GM19351 (cell line): Measurements from ENCODE around the gene ORM2.
A peak's percentile ranks its signal among the peaks of the same experiment; 100 is the strongest.
"Not testable (repeated sequence)": the region's sequence is repeated elsewhere in the genome, so short reads cannot be mapped to it uniquely, and the experiment has no call there.

ENCODE experiments used
- ATAC-seq: cut with Tn5 transposase; IDR thresholded peaks from one replicate; pipeline ENCODE4 v1.9.1; 2021; ENCODE audit warnings: mild to moderate bottlenecking, moderate library complexity; ENCODE audit not compliant: unreplicated experiment

The ORM2 gene

DNA sequence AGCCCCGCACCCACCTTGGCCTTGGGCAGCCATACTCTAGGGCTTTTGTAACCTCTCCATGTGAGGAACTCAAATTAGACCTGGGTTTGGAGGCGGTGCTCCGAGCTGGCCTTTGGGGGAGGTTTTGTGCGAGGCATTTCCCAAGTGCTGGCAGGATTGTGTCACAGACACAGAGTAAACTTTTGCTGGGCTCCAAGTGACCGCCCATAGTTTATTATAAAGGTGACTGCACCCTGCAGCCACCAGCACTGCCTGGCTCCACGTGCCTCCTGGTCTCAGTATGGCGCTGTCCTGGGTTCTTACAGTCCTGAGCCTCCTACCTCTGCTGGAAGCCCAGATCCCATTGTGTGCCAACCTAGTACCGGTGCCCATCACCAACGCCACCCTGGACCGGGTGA is at the start of gene ORM2:
Gene ORM2, plus strand, starts transcription at position 245 of the 398 bp plus-strand sequence. Its CDS starts 36 bp downstream, at position 281.
- not testable (repeated sequence) for ATAC-seq

DNA sequence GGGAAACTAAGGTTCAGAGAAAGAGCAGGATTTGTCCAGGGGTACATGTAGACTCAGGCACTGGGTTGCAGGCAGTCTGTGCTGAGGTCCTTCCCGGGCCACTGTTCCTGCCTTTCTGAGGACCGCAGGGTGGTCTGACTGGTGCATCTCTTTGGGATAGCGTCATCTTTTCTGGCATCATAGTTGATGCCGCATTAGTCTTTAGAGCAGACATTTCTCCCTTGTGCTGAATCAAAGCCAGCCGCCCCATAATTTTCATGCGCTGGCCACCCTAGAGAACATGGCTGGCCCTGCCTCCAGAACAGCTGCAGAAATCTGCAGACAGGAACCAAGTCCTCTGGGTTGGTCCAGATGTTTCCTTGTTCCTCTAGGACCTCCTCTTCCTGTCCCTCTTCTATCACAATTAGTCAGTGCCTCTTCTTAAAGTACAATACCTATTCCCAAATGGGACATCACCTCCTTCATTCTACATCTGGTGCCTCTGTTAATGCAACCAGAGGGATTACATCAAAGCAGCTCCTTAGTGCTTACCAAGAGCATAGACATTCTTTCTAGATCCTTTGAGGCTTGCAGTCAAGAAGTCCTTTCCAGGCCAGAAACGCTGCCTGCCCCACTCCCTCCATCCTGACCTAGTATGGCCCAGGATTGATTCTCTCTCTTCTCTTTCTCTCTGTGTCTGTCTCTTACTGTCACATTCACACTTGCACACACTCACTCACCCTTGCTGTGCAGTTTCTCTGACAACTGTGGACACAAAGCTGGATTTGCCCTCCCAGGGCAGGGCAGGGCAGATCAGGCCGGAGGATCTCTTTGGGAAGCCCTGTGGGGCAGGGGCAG is 48.8 kb upstream of the ORM2 start:
- ATAC-seq = no peak

DNA sequence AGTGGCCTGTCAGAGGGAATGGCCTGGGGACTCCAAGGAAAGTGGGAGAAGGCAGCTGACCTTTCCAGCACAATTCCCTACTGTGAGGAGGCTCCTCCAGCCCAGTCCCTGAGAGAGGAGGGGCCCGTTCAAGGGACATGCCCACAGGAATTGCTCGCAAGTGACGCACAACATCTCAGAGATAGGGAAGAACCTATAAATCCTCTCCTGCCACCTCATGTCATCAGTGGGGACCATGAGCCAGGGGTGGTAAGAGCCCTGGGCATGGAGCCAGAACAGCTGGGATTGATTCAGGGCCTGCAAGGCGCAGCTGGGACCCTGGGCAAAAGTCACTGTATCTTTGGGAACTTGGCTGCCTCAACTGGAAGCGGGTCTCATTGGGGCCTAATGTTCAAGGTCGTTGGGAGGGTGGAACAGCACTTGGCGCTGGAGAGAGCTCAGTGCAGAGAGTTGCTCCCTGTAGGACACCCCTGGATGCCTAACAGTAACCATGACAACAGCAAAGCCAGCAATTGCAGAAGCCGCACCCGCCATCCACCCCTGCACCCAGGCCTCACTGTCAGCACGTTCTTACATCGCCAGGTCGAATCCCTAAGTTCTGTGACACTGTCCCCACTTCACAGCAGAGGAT is 48.1 kb upstream of the ORM2 start:
- ATAC-seq = no peak

DNA sequence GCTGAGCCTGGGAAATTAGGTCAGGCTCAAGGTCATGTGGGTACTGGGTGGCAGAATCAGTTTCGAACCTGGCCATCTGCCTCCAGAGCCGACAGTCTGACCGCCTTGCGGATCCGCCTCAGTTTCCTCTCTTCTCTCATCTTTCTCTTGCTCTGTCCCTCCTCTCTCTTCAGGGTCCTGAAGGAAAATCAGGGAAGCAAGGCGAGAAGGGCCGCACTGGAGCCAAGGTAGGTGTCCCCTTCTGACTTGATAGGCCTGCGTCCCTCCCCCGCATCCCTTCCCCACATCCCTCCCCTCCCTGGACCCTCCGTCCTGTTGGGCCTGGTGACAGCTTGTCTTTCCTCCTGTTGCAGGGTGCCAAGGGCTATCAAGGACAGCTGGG is 47.6 kb upstream of the ORM2 start:
- no peak for ATAC-seq

DNA sequence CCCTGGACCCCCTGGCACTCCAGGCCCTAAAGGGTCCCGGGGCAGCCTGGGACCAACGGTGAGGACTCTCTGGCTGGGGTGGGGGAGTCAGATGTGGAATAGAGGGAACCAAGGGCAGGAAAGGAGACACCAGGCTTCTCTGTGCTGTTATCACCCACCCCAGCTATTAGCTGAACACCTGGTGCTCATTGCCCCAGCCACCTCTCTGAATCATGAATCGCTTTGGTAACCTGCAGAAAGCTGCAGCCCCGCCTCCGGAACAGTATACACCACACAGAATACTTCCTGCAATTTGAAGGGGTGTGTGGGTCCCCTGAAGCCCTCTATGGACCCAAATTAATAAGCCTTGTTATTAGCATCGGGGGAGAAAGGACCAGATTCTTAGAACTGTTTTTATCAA is 47.2 kb upstream of the ORM2 start:
- no peak for ATAC-seq

DNA sequence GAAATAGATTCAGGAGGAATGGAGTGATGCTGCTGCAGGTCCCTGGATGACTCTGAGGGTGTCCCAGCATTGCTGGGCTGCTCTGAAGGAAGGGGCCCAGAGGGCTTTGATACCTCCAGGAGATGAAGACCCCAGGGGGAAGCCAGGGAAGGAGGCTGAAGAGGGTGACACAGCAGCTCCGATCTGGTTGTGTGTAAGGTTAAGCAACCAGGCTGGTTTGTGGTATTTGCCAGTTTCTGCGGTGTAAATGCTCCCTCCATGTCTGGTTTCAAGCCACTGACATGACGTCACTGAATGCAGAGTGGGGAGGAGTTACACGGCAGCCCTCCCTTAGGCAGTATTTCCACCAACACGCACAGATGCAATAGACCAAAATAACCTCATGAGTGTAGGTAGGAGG is 46.7 kb upstream of the ORM2 start:
- ATAC-seq = no peak

DNA sequence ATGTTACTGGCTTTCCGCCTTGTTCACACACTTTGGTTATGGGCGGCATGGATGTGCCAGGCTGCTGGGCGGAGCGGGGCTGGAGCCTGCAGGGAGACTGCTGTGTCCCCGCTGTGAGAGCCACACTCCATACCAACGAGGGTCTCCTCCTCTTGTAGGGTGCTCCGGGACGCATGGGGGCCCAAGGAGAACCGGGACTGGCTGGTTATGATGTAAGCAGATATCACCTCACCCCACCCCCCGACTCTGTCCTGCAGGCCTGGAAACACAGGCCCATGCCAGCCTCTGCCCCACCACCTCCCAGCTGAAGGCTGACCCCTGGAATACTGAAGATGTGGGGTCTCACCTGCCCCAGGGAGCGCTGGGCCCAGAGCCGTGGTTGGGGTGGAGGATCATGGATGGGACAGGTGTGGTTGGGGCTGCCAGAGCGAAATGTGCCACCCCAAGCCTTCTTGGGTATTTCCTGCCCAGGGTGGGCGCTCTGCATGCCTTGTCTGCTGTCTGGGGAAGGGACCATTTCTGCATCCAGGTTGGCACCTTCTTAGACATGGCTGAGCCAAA is 46.0 kb upstream of the ORM2 start:
- ATAC-seq = no peak

DNA sequence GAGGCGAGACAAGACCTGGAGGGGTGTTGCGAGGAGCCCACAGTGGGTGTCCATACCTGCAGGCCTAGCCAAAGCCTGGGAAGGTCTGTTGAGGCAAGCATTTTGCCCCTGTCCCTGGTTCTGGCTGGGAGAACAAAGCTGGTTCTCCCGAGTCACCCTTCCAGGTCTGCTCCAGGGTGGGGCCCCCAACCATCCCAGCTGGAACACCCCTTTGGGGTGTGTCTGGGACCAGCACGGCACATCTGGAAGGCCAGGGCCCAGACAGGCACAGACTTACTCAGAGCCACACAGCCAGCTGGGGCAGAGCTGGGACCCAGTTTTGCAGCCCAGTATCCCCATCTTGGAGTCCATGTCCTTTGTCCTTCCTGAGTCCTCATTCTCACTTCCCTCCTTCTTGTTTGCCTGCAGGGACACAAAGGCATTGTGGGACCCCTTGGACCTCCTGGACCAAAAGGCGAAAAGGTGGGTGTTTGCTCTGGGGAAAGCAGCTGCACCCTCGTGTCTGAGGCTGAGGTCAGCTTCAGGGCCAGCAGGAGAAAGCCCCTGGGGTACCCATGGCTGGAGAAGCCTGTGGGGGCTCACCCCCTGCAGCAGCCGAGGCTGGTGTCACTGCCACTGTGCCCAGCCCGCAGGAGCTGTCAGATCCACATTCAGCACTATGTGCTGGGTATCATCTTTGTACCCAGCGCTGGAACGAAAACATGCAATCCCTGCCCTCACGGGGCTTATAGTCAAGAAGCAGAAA is 45.2 kb upstream of the ORM2 start:
- no peak for ATAC-seq

DNA sequence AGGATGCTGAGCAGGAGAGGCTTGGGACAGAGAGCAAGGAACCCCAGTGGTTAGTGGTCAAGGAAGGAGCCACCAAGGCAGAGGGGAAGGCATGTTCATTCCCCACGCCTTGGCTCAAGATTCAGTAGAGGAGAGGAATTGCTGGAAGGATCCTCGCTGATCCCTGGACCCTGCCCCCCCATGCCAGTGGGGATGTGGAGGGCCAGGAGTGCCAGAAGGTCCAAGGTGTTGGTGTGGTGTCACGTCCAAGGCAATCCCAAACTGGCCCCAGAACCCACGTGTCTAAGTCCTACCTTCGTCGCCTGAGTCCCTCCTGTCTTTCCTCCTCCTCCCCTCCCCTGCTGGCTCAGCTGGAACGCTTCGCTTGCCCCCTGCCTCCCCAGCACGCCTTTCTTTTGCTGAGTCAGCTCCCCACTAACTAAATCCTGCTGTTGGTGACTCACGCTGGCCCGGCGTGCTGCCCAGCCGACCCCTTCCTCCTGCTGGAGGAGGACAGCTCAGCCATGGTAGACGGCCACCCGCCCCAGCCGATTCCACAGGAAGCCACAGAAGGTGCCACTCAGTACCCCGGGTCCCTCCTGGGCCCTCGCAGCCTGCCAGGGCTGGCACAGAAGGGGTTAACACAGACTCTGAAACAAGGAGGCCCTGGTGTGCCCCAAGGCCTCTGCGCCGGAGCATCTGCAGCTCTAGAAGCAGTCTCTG is 44.4 kb upstream of the ORM2 start:
- no peak for ATAC-seq

DNA sequence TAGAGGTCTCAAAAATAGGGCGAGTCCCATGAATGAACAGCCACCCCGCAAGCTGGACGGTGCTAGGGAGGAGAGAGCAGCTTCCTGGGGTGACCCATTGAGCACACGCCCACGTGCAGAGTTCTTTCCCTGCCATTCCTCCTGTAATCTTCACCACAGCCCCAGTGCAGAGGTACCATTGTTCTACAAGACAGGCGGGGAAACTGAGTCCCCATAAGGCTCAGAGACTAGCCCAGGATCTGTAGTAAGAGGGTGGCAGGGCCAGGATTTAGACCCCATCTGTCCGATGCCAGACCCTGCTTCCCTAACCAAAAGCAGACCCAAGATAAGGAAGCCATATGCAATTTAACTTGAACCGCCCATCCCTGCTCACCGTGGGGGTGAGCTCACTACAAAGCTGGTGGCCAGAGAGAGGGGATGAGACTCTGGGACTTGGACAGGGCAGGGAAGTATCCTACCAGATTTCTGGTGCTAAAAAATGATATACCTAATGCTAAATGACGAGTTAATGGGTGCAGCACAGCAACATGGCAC is 43.5 kb upstream of the ORM2 start:
- no peak for ATAC-seq

DNA sequence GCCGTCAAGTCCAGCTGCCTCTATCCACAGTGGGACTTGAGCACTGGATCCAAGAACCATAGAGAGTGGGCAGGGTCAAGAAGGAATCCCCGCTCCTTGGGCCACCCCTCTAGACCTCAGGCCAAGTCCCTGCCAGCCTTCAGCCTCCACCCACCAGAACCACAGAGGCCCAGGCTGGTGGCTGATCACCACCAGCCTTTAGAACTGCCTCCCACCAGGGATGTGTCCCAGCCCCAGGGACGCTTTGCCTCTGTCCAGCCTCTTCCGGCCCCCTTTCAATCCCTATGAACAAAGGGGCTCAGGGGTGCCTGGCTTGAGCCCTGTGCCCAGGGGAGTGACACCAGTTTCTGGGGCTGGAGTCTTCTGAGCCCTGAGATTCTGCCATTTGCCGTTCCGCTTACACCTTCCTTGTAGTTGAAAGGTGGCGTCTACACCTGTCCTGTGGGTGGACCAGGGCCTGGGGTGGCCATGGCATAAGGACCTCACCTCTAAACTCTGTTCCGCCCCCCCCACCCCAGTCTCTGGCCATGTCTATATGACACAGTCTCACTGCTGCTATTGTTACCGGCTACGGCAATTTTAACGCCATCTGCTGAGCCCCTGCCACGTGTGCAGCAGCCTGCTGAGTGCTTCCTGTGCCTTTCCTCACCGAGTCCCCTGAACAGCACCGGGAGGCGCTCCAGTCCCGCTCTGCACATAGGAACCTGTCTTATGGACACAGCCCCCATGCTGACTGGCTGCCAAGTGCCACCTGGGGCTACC is 42.5 kb upstream of the ORM2 start:
- ATAC-seq = no peak

DNA sequence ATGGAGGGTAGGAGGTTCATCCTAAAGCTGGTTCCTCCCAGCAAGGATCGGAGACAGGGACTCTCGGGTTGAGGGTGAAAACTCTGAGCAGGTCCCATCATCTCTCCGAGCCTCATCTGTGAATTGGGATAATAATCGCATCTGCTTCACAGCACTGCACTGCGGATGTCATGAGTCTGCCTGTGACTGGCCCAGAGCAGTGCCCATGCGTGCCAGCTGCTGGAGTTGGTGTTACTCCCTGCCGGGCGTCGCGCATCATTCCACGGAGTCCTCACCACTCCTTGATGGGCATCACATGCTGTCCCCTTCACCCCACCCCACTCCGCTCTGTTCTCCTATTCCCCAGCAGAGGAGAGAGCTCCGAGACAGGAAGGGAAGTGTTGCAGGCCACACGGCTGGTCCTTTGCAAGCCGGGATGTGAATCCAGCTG is 41.9 kb upstream of the ORM2 start:
- ATAC-seq = no peak

DNA sequence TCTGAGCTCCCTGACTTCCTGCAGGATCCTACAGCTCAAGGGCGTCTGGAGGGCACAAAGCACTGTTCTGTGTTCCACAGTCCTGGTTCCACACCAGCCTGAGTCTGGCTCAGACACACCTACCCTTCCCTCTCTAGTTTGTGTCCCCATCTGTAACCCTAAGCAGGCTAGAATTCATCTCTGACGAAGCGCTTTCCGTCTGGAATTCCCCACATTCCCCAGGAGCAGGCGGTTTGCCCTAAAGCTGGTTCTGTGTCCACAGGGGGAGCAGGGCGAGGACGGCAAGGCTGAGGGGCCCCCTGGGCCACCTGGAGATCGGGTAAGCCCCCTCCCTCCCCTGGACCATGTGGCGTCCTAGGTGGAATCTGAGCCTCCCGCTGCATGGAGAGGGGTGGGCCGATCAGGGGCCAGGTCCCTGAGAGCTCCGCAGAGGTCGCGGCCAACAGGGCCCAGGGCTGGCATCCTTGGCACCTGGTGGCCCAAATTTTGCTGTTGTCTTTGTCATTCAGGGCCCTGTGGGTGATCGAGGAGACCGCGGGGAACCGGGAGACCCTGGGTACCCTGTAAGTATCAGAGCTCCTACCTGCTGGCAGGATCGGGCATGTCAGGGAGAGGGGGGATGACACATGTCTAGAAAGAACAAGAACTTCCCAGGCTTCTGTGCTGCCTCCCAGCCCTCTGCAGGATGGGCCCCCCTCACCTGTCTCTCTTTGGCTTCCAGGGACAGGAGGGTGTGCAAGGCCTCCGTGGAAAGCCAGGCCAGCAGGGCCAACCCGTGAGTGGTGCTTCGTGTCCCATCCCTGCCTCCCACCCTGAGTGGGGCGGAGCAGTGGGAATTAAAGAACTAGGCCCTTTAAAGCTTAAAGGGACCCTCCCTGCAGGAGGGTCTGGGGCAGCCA is 41.2 kb upstream of the ORM2 start:
- no peak for ATAC-seq

DNA sequence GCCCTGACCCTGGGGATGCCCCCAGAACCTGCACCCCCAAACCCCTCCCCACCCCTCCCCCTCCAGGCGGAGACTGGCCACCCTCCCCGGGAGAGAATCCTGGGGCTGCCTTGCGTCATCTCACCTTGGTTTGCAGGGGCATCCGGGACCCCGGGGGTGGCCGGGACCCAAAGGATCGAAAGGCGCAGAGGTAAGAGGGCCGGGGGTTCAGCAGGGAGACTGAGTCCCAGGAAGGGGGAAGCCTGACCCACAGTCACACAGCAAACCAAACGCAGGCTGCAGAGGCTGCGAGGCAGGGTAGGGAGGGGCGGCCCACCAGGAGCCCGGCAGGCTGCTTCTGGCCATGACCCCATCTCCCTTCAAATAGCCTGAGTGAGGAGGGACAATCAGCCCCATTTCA is 40.6 kb upstream of the ORM2 start:
- no peak for ATAC-seq

DNA sequence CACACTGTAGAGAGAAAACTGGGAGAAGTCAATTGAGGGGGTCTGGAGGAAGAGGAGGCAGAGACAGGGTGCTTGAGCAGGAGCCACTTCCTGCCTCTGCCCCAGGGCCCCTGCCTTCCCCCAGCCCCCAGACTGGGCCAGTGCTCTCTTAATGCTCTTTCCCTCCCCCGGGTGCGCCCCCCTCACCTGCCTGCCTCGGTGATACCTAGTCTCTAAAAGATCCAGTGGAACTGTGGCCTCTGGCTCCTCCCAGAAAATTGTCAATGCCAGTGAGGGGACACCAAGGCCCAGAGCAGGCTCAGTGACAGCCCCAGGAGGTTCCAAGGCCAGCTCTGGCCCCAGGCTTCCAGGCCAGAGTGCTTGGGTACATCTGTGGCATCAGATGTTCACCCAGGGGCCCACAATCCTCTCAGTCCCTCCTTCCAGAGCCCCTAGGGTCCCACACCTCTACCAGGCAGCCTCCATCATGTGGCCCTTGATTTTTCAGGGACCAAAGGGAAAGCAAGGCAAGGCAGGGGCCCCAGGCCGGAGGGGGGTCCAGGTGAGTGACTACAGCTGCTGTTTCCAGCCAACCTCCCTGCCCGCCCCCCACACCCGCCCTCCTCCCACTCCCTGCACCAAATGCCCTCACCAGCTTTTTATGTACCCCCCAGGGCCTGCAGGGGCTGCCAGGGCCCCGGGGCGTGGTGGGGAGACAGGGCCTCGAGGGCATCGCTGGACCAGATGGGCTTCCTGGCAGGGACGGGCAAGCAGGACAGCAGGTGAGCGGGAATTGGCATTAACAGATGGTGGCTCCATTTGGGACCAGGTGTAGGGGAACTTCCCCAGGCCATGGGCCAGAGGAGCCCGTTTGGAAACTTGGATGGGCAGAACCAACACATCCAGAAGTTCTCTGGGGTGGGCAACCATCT is 39.8 kb upstream of the ORM2 start:
- no peak for ATAC-seq

DNA sequence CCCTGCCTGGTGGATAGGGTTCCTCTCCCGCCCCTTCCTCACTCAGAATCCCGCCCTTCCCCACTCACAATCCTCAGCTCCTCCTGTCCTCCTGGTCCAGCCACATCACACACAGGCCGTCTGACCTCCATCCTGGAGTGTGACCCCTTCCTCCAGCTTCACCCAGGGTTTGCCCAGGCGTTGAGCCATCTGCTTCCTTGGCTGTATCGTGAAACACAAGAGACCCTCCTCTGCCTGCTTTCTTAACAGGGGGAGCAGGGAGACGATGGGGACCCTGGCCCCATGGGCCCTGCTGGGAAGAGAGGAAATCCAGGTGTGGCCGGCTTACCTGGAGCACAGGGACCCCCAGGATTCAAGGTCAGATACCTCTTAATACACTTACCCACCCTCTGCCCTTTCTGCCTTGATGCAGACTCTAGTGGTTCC is 39.1 kb upstream of the ORM2 start:
- no peak for ATAC-seq

DNA sequence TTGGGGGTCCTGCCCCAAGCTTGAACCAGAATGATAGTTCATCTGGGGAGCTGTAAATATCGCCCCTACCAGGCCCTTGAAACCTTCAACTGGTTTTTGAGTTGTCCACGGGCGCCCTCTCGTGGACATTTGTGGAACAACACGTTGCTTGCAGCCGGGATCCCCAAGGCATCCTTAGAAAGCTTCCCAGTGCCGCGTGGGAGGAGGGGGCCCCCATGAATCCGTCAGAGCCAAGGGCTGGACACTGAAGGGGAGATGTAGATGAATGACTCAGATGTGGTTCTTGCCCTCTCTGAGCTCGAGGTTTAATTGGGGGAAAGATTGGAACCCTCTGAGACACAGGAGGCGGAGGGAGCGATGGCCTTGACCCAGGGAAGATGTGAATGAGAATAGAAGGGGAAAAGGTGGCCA is 38.6 kb upstream of the ORM2 start:
- ATAC-seq = peak; percentile 51
